Activated CD8-positive, alpha-beta memory T cell treated with anti-CD3 and anti-CD28 coated beads for 24 hours (primary cell): ENCODE measurements around the gene WDR12.
"Not testable (repeated sequence)": the region's sequence is repeated elsewhere in the genome, so short reads cannot be mapped to it uniquely, and the experiment has no call there.

Source experiments
- DNase-seq: peaks from one replicate; pipeline ENCODE4 v3.0.0-alpha.2; 2020

WDR12 gene

DNA sequence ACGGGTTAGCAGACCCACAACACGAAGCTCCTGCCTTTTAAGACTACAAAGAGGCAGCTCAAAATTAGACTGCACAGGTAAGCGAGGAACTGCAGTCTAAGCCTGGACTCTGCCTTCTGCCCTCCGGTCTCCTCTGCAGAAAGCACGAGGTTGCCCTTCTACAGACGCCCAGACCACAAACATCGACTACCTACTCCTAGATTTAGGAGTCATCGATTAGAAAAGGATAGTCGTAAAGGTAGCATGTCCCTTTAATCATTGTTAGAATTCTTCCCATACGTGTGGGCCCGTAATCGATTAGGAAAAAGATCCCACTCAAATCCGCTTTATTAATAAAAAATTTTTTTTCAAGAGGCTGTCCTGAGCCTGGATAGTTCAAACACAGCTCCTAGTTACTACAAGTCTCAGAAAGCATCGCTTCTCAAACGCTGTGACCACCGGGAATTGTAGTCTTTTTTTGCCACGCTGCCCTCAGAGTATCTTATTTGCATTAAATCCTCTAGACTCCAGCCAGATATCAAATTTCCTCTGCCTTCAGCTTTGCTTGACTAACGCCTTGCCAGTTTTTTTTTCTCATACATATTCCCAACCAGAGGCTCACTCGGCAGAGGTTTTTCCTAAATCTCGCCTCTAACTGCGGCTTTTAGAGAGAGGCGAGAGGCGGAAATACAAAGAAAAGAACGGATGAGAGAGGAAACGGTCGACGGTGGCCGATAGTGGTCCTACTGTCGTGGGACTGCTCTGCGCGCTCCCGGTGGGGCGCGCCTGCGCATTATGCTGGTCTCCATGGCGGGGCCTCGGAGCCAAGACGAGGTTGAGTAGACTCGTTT lies at the start of gene WDR12, which contains the start of gene CARF:
Gene WDR12, minus strand, starts transcription at position 162 of the 830 bp plus-strand sequence. CDS start 197 bp downstream, outside the sequence.
Gene CARF, plus strand, starts transcription at position 764 of the 830 bp plus-strand sequence. CDS start 29,628 bp downstream, outside the sequence.
- peak; percentile 92 for DNase-seq

DNA sequence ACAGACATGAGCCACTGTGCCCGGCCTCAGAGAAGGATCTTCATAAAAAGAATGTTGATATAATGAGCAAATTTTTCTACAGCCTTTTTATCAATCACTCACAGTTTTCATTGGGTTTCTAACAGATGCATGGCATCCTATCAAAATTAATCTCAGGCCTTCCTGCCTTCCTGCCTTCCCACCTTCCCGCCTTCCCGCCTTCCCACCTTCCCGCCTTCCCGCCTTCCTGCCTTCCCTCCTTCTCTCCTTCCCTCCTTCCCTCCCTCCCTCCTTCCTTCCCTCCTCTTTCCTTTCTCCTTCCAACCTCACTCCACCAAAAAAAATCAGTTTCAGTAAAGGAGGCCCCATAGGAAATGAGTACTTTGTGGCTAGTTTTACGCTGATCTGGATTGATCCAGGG lies 49.1 kb upstream of the WDR12 start:
- DNase-seq = no peak

DNA sequence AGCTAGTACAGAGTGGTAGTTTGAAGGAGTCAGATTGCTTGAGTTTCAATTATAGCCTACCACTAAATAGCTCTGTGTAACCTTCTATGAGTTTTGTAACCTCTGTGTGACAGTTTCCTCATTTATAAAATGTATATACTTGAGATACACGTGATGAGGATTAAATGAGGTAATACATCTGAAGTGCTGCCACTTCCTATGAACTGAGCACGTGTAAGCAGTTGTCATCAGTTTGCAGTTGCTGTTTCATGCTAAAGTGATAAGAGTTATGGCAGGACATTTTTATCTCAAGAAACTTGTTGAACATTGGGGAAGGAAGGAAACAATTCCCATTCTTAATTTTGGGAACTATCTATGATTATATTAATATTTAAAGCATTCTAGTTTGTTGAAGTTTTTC lies 39.1 kb upstream of the WDR12 start:
- no peak for DNase-seq

DNA sequence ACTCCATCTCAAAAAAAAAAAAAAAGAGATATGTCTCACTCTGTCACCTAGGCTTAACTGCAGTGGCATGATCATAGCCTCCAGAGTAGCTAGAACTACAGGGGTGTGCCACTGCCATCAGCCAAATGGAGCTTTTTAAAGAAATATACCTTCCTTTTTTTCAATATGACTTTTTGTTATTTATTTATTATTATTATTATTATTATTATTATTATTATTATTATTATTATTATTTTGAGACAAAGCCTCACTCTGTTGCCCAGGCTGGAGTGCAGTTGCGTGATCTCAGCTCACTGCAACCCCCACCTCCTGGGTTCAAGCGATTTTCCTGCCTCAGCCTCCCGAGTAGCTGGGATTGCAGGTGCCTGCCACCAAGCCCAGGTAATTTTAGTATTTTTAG lies 37.9 kb upstream of the WDR12 start:
- not testable (repeated sequence) for DNase-seq

DNA sequence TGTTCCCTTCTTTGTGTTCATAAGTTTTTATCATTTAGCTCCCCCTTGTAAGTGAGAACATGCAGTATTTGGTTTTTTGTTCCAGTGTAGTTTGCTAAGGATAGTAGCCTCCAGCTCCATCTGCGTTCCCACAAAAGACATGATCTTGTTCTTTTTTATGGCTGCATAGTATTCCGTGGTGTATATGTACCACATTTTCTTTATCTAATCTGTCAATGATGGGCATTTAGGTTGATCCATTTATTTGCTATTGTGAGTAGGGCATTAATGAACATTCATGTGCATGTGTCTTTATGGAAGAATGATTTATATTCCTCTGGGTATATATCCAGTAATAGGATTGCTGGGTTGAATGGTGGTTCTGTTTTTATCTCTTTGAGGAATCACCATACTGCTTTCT lies 34.0 kb upstream of the WDR12 start:
- DNase-seq = no peak

DNA sequence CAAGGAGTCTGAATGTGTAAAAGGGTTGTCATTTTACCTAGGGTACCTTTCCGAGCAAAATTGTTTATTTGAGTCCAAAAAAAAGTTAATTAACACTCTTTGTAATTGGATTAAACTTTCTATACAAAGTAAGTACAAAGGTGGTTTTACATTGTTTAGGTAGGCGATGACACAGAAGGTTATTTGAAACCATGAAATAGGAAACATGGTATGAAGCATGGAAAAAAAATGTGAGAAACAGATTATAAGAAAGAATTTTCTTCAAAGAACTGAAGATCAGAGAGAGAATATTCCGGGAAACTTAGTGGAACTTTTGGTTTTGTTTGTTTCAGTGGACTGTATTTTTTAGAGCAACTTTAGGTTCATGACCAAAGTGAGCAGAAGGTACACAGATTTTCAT lies 33.3 kb upstream of the WDR12 start:
- DNase-seq = no peak

DNA sequence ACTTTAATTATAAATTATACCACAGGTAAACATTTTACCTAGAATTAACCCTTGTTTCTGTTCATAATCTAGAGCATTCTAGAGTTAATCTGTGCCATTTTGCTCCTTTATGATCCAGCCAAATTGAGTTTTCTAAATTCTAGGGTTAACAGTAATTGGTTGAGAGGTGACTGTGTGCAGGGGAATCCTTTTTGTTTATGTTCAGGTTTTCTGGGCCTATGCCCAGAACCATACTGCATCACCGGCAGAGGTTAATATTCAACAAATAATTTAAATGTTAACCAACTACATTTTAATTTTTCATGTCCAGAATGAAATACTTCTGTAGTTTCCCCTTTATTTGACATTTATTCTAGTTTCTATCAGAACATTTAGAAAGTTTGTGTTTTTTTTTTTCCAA lies 32.9 kb upstream of the WDR12 start:
- no peak for DNase-seq

DNA sequence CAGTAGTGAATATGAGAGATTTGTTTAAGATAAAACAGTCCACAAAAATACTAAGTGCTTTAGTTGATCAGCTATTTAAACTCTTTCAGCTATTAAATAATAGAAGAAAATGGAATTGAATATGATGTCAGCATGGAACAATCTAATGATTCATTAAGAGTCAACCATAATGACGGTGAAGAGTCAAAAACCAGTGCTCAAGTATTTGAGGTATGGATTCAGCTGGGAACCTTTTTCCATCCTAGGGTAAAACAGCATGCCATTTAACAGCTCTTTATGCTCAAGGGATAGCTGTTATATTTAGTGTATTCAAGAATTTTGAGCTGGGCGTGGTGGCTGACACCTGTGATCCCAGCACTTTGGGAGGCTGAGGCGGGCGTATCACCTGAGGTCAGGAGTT lies 30.3 kb upstream of the WDR12 start:
- no peak for DNase-seq

DNA sequence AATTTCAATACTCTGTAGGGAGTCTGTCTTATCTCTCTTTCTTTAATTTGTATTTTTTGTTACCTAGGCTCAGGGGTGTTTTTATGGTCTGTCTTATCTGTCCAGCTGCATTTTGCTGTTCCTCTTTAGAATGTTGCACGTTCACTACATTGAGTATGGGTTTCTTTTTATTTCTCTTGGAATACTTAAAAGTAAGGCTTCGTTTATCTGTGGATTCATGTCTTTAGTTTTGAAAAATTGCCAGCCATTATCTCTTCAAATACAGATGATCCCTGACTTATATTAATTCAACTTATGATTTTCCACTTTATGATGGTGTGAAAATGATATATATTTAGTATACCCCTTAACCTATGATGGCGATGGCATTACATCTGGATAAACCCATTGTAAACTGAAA lies 27.5 kb upstream of the WDR12 start:
- no peak for DNase-seq

DNA sequence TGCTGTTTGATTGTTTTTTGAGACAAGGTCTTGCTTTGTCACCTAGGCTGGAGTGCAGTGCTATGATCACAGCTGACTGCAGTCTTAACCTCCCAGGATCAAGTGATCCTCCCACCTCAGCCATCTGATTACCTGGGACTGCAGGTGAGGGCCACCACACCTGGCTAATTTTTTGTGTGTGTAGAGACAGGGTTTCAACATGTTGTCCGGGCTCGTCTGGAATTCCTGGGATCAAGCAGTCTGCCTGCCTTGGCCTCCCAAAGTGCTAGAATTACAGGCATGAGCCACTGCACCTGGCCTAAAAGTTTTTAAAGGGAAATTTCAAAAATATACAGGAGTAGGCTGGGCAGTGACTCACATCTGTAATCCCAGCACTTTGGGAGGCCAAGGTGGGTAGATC lies 23.0 kb upstream of the WDR12 start:
- DNase-seq = no peak

DNA sequence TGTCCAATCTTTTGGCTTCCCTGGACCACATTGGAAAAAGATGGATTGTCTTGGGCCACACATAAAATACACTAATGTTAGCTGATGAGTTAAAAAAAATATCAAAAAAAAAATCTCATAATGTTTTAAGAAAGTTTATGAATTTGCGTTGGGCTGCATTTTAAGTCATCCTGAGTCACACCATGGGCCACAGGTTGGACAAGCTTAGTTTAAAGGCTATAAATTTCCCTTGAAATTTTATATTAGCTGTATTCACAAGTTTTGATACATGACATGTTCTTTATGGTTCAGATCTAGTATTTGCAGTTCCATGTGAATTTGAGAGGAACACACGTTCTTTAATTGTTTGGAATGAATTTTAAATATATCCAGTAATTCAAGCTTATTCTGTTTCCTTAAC lies 22.5 kb upstream of the WDR12 start:
- DNase-seq = no peak

DNA sequence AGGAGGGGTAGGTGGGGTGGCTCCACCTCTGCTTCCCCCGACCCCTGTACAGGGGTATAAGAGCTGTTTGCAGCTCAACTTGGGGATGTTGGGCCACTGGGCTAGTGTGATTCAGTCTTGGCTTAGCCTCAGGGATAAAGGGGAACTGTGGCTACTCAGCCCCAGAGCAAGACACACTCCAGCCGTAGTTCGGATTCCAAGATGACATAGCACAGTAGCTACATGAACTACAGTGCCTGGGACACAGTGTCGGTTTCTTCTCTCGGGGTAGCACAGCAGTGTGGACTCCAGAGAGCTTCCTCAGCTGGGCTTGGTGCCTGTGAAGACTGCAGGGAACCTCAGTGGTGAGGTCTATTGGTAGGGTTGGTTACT lies 21.7 kb upstream of the WDR12 start:
- no peak for DNase-seq

DNA sequence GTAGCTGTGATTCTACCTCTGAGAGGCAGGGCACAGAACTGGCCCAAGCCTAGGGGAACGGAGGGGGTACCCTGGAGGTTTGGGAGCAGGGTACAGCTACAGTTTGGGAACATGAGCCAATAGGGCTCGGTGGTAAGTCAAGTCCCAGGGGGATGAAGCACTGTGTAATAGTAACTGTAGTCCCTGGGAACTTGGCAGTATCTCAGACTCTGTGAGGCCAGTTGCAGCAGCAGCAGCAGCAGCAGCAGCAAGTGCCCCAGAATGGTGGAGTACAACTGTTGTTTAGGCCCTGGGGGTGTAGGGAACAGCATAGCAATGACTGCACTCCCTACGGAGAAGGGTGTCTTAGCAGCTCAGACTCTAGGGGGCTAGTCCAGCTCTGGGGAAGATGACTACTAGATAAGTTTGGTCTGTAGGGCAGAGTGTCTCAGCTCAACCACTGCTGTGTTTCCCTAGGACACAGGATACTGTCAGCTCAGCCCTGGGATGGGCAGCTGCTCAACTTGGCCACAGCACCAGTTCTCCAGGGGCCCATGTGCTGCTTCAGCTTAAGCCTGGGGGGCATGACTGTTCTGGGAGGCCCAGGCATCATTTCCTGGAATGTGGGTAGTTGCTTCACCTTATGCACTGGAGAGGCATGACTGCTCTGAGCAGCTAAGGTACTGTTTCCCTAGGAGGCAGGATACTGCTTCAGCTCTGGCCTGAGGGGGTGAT lies 21.1 kb upstream of the WDR12 start:
- no peak for DNase-seq

DNA sequence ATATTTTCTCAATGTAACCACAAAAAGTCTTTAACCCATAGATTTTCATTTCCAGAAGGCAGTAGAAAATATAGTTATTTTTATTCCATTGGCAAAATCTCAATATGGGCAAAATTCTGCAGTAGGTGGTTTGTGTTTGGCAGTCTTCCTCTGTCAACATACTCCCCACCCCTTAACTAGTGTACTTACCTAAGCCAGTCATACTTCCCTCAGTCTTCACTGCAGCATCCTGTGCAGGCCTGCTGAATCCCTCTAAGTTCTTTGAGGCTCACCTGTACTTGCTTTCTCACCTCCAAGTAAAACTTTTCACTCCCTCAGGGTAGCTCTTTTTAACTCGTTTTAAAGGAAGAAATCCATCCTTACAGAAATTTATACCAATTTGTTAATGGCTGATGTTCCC lies 7.4 kb upstream of the WDR12 start:
- no peak for DNase-seq

DNA sequence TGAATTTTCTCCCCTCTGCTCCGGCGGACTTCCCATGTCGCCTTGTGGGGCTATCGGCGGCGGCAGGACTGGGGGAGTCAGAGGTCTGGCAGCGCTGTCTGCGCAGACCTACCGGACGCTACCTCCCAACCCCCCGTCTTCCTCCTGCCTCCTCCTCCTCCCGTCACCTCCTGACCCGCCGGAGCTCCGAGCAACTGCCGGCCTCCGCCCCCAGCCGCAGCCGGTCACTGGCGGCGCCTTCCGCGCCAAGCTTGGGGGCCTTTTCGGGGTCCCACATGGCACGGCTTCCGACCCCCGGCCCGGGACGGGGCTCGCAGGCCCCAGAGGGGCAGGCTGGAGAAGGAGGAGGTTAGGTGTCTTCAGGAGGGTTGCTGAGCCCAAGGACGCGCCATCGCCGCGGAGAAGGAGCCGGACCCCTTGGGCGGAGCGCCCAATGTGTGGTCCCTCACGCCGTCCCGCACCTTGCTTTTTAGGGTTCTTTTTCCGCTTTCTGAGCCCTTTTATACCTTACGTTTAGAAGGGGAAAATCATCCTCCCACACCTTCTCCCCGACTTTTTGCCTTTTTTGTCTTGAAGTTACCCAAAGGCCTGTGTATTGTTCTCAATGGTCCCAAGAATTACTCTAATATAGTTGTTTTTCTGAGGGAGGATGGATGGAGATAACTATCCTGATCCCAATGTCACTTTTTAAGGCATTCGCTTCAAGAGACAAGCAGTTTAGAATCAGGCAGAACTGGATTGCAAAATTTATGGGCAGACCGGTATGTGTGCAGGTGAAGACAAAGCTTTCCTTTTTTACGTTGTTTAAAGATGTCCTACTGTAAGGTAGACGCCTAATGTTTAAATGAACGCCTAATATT lies 1.1 kb upstream of the WDR12 start:
- DNase-seq = peak; percentile 85

DNA sequence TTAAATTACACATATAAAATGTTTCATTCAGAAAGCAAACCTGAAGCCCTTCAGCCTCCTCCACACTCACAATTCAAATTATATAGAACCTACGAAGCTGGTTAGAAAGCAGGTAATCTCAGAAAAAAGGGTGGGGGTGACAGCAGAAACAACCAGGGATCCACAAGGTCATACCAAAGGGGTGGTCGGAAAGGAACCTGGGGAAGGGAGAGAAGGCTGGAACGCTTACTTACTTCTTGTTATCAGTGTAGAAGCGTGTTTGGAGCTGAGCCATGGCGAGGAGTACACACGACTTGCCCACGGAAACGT lies 316 bp downstream of the WDR12 start:
- no peak for DNase-seq

DNA sequence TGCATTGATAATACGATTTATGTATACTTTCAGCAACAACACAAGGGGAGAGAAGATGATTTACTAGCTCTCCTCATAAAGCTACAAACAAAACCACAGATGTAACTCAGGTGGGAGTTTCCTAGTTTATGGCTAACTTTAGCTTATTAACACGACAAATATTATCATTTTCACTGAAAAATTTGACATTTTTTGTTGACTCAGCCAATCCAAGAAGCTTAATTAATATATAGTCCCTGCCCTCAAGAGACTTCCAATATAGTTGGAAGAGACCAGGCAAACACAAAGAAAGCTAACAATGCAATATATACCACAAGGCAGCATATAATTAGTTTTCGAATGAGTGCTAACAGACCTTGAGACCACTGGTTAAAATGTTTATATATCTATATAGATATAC lies 775 bp downstream of the WDR12 start:
- no peak for DNase-seq

DNA sequence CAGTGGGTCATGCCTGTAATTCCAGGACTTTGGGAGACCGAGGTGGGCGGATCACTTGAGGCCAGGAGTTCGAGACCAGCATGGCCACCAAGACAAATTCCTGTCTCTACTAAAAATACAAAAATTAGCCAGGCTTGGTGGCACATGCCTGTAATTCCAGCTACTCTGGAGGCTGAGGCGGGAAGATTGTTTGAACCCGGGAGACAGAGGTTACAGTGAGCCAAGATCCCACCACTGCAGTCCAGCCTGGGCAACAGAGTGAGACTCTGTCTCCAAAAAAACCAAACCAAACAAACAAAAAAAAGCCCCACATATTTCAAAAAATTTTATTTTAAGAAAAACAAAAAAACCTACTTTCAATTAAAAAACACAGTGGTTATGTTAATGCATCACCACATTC lies 1.2 kb downstream of the WDR12 start:
- not testable (repeated sequence) for DNase-seq

DNA sequence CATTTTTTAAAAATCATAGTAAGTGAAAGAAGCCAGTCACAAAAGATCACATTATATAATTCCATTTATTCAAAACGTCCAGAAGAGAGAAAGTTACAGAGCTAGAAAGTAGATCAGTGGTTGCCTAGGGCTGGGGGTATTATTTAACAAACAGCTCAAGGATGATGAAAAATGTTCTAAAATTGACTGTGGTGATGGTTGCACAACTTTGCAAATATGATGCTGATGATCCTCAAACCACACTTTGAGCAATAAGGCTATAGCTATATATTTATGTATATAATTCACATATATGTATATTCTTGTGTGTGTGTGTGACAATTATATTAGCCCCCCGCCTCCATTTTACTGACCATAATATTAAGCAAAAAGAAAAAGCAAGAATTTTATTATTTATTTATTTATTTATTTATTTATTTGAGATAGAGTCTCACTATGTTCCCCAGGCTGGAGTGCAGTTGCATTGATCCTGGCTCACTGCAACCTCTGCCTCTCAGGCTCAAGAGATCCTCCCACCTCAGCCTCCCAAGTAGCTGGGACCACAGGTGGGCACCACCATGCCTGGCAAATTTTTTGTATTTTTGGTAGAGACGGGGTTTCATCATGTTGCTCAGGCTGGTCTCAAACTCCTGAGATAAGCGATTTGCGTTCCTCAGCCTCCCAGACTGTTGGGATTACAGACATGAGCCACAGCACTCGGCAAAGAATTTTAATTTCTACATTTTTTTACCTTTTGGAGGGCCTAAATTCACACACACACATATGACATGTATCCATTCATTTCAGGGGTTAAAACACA lies 1.9 kb downstream of the WDR12 start:
- DNase-seq = no peak

DNA sequence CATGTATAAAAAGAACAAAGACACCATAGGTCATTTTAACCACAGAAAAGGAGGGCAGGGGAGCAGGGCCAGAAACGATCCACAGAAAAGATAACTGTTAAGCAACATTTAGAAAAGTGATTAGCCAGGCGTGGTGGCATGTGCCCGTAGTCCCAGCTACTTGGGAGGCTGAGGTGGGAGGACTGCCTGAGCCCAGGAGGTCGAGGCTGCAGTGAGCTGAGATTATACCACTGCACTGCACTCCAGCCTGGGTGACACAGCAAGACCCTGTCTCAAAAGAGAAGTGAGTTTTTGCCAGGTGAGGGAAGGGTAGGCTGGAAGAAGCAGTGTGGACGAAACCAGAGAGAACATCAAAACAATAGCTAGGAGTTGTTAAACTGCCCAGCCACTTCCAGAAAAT lies 3.3 kb downstream of the WDR12 start:
- no peak for DNase-seq

DNA sequence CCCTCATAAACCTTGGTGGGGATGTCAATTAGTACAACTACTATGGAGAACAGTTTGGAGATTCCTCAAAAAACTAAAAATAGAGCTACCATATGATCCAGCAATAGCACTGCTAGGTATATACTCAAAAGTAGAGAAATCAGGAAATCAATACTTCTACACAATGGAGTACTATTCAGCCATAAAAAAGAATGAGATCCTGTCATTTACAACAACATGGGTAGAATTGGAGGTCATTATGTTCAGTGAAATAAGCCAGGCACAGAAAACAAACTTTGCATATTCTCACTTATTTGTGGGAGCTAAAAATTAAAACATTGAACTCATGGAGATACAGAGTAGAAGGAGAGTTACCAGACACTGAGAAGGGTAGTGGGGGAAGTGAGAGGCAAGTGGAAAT lies 6.0 kb downstream of the WDR12 start:
- DNase-seq = not testable (repeated sequence)

DNA sequence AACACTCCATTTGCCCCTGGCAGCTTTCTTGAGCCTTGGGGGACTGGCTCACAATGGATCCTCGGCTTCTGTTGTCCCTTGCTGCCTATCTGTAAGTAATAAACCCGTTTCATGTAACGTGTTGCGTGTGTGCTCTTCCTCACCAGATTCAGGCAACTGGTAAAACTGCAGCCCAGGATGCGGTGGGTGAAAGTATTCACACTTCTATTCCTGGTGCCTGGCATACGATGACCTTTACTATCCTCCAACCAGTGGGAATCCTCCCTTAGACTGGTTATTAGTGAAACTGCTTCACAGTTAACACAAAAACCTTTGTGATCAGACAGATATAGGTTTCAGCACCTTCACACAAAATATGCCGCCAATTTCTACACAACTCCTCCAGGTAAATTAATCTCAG lies 26.3 kb downstream of the WDR12 start:
- no peak for DNase-seq
